T-cell (primary cell): ENCODE measurements around the gene C2CD3. TPM values are rescaled to one million over a fixed set of nuclear protein-coding genes. Genes with fewer than 3 reads are reported as not detected.

Source experiments
- ATAC-seq, 4 experiments: fragments of 200-7000 bp in 3 of 4; fragments of 150-1000 bp in 1 of 4; cut with Tn5 transposase; replicated peaks in 1 of 4; 1 replicate in 3 of 4; 2 replicates in 1 of 4; pipeline ENCODE4 v1.10.0; 2021; ENCODE audit warnings: moderate library complexity in 3 of 4, mild to moderate bottlenecking in 2 of 4, moderate number of reproducible peaks in 1 of 4
- CTCF ChIA-PET, 2 donors: fragments of 300-600 bp; sonication (Branson Sonifier 250); formaldehyde crosslinking; loops; one replicate each; lab custom pipeline; 2022; ENCODE audit warnings: antibody characterized with exemption in 2 of 2; lab: Charles Lee
- POLR2A ChIA-PET, 2 donors: fragments of 300-600 bp; sonication (Branson Sonifier 250); formaldehyde crosslinking; loops; one replicate each; lab custom pipeline; 2022; ENCODE audit warnings: antibody characterized with exemption in 2 of 2; lab: Charles Lee
- DNase-seq, 35 experiments: peaks; one replicate each; pipeline versions ENCODE4 v3.0.0 to v3.0.0-alpha.2; 2013 to 2023
- H3K27ac ChIP-seq: one replicate; pipeline ENCODE4 v1.5.1; 2013; ENCODE audit warnings: low read length
- H3K27me3 ChIP-seq, 2 experiments: replicated peaks in 1 of 2; 1 replicate in 1 of 2; 2 replicates in 1 of 2; pipeline versions ENCODE4 v1.6.1 to v1.7.0; 2013; ENCODE audit warnings: low read length in 1 of 2, mixed read lengths in 1 of 2; ENCODE audit not compliant: control insufficient read depth in 2 of 2, insufficient read depth in 2 of 2; ENCODE audit errors: extremely low read depth in 1 of 2
- H3K36me3 ChIP-seq, 2 donors: 1 replicate in 1 of 2; 2 replicates in 1 of 2; pipeline versions ENCODE4 v1.6.1 to v1.7.0; 2013; ENCODE audit warnings: low read length in 1 of 2; ENCODE audit not compliant: control insufficient read depth in 2 of 2, insufficient read depth in 1 of 2; ENCODE audit errors: extremely low read depth in 1 of 2
- H3K4me1 ChIP-seq, 2 experiments: 1 replicate in 1 of 2; 2 replicates in 1 of 2; pipeline versions ENCODE4 v1.6.1 to v1.7.0; 2013; ENCODE audit warnings: low read length in 2 of 2, mixed read lengths in 1 of 2; ENCODE audit not compliant: insufficient read depth in 2 of 2, control insufficient read depth in 1 of 2; ENCODE audit errors: extremely low read depth in 1 of 2
- H3K4me3 ChIP-seq, 2 donors: 1 replicate in 1 of 2; 2 replicates in 1 of 2; pipeline versions ENCODE4 v1.5.1 to v1.7.0; 2013; ENCODE audit warnings: mild to moderate bottlenecking in 2 of 2, low read length in 1 of 2, moderate library complexity in 1 of 2; ENCODE audit not compliant: control insufficient read depth in 1 of 2; ENCODE audit errors: extremely low read depth in 1 of 2
- H3K9me3 ChIP-seq: 2 replicates; pipeline ENCODE4 v1.7.0; 2013
- H3K27ac Mint-ChIP-seq, 2 donors: one replicate each; pipeline ENCODE4 v1.8.0; 2020 to 2021; ENCODE audit warnings: mild to moderate bottlenecking in 2 of 2, mixed read lengths in 2 of 2
- H3K27me3 Mint-ChIP-seq, 2 donors: one replicate each; pipeline ENCODE4 v1.8.0; 2021 to 2022; ENCODE audit warnings: mixed read lengths in 2 of 2
- H3K36me3 Mint-ChIP-seq: one replicate; pipeline ENCODE4 v1.8.0; 2021; ENCODE audit warnings: mixed read lengths
- H3K4me1 Mint-ChIP-seq, 3 donors: one replicate each; pipeline ENCODE4 v1.8.0; 2020 to 2022; ENCODE audit warnings: mixed read lengths in 3 of 3, mild to moderate bottlenecking in 1 of 3
- H3K4me3 Mint-ChIP-seq, 3 donors: one replicate each; pipeline ENCODE4 v1.8.0; 2020 to 2022; ENCODE audit warnings: mild to moderate bottlenecking in 3 of 3, mixed read lengths in 3 of 3, moderate library complexity in 3 of 3
- H3K9me3 Mint-ChIP-seq, 3 donors: one replicate each; pipeline ENCODE4 v1.8.0; 2020 to 2022; ENCODE audit warnings: mixed read lengths in 3 of 3
- WGBS: methylation state at CpG from one replicate; pipeline ENCODE4 v1.1.5; 2013; ENCODE audit warnings: missing lambda C conversion rate; ENCODE audit not compliant: insufficient coverage; 5-methylcytosine and 5-hydroxymethylcytosine counted together
- total RNA-seq, 35 experiments: library from RNA in 6 of 35; stranded (reverse) in 6 of 35; fragments of 120-200 nt in 1 of 35; gene quantifications; one replicate each; pipeline versions ENCODE4 v1.2.1 to v1.2.4 and lab custom pipeline; 2013 to 2026

The C2CD3 gene
- total RNA-seq, 5 donors from 2014 or later (not counting 1 experiment from before 2014, with no cell fraction given): 37.0 to 47.7 (median 41.0) TPM

GRCh38 chr11:74004759-74005615 lies 165.8 kb downstream of the C2CD3 start:
- CTCF ChIA-PET: interaction anchor here in 1 of 2 donors (0.5 to 2.4 kb wide), 9 partner anchors 10 to 385 kb away, joined by 3 to 17 read pairs (median 5); partner anchors contain the start of gene UCP2
- Mint-ChIP-seq H3K27ac (peak overlapping the region; percentile 91 to 95), H3K36me3 (peaks cover 32% of the 10 kb centered on the region), H3K27me3 (no peaks in the 10 kb centered on the region), H3K4me3 (peak overlapping the region; percentile 50 to 82 (median 74)), H3K4me1 (peaks cover 65 to 87% (median 85%) of the 10 kb centered on the region in 3 donors), H3K9me3 (no peaks in the 10 kb centered on the region)
- H3K36me3 ChIP-seq: peaks cover 0 to 22% of the 10 kb centered on the region in 2 donors
- ATAC-seq (peak; percentile 99 to 100 (median 100)), DNase-seq (peak; percentile 70 to 94 (median 88))
- H3K4me3 ChIP-seq: peak overlapping the region; percentile 26 to 35
- no peaks in the 10 kb centered on the region for H3K27me3 ChIP-seq
- peaks cover 52 to 87% of the 10 kb centered on the region in 2 experiments for H3K4me1 ChIP-seq
- no peaks in the 10 kb centered on the region for H3K9me3 ChIP-seq
- POLR2A ChIA-PET: interaction anchor here (0.8 to 3.4 kb wide), 11 partner anchors 9 to 166 kb away, joined by 3 to 42 read pairs (median 5); partner anchors contain the start of genes C2CD3 (in 1 of the 2) and UCP2 (in 1 of the 2)
- WGBS: 6% methylated on average over 10 of the region's 11 CpGs
- peak overlapping the region; percentile 91 for H3K27ac ChIP-seq

GRCh38 chr11:74004046-74004695 lies 166.6 kb downstream of the C2CD3 start:
- POLR2A ChIA-PET: interaction anchor here (0.9 to 3.4 kb wide), 5 partner anchors 9 to 166 kb away, joined by 4 to 42 read pairs (median 11); partner anchors contain the start of gene C2CD3 (in 1 of the 2)
- H3K9me3 ChIP-seq: no peaks in the 10 kb centered on the region
- DNase-seq (no peak), ATAC-seq (no peak)
- H3K4me1 ChIP-seq: peaks cover 46 to 87% of the 10 kb centered on the region in 2 experiments
- Mint-ChIP-seq H3K36me3 (peaks cover 32% of the 10 kb centered on the region), H3K27ac (peak overlapping the region; percentile 91 to 95), H3K4me3 (peak overlapping the region in 1 of 3 donors; percentile 82), H3K4me1 (peaks cover 65 to 88% (median 84%) of the 10 kb centered on the region in 3 donors), H3K27me3 (no peaks in the 10 kb centered on the region), H3K9me3 (no peaks in the 10 kb centered on the region)
- H3K4me3 ChIP-seq: no peak overlapping the region
- WGBS: 93% methylated on average over 3 of the region's 6 CpGs
- no peaks in the 10 kb centered on the region for H3K27me3 ChIP-seq
- peak overlapping the region; percentile 91 for H3K27ac ChIP-seq
- CTCF ChIA-PET: interaction anchor here in 1 of 2 donors (1.3 to 2.4 kb wide), 4 partner anchors 9 to 24 kb away, joined by 4 to 17 read pairs (median 10); partner anchors contain the start of gene UCP2
- peaks cover 0 to 22% of the 10 kb centered on the region in 2 donors for H3K36me3 ChIP-seq

GRCh38 chr11:74002832-74003231 lies 168.0 kb downstream of the C2CD3 start:
- Histone ChIP-seq H3K4me1 (peaks cover 39 to 79% of the 10 kb centered on the region in 2 experiments), H3K9me3 (no peaks in the 10 kb centered on the region), H3K27me3 (no peaks in the 10 kb centered on the region), H3K36me3 (peaks cover 0 to 22% of the 10 kb centered on the region in 2 donors), H3K4me3 (no peak overlapping the region), H3K27ac (no peak overlapping the region)
- 100% methylated on average over 1 of the region's 4 CpGs for WGBS
- H3K9me3 Mint-ChIP-seq: no peaks in the 10 kb centered on the region
- no peaks in the 10 kb centered on the region for H3K27me3 Mint-ChIP-seq
- peaks cover 60 to 82% (median 75%) of the 10 kb centered on the region in 3 donors for H3K4me1 Mint-ChIP-seq
- H3K27ac Mint-ChIP-seq: peak overlapping the region in 1 of 2 donors; percentile 3
- ATAC-seq (no peak), DNase-seq (no peak)
- peaks cover 32% of the 10 kb centered on the region for H3K36me3 Mint-ChIP-seq
- ChIA-PET POLR2A (interaction anchor here (0.6 to 3.4 kb wide), 4 partner anchors 9 to 32 kb away, joined by 3 to 26 read pairs (median 6); no protein-coding TSS in a partner anchor), CTCF (no interaction called here)
- H3K4me3 Mint-ChIP-seq: peak overlapping the region in 1 of 3 donors; percentile 82

- peaks cover 45 to 77% of the 10 kb centered on the region in 2 experiments for H3K4me1 ChIP-seq
- Mint-ChIP-seq H3K9me3 (no peaks in the 10 kb centered on the region), H3K27ac (peak overlapping the region in 1 of 2 donors; percentile 76), H3K36me3 (peaks cover 32% of the 10 kb centered on the region), H3K4me3 (no peak overlapping the region), H3K27me3 (no peaks in the 10 kb centered on the region), H3K4me1 (peaks cover 61 to 83% (median 75%) of the 10 kb centered on the region in 3 donors)
- peak overlapping the region; percentile 19 for H3K27ac ChIP-seq
- no peak for DNase-seq
- peaks cover 0 to 22% of the 10 kb centered on the region in 2 donors for H3K36me3 ChIP-seq
- WGBS: 73% methylated on average over 6 of the region's 7 CpGs
- no peak overlapping the region for H3K4me3 ChIP-seq
- no peak for ATAC-seq
- POLR2A ChIA-PET: interaction anchor here in 1 of 2 donors (0.6 to 2.2 kb wide), 5 partner anchors 18 to 781 kb away, joined by 3 to 7 read pairs (median 4); no protein-coding TSS in a partner anchor
- no peaks in the 10 kb centered on the region for H3K9me3 ChIP-seq
- CTCF ChIA-PET: interaction anchor here in 1 of 2 donors (0.5 kb wide), 1 partner anchor 35 kb away, joined by 4 read pairs; no protein-coding TSS in a partner anchor
- no peaks in the 10 kb centered on the region for H3K27me3 ChIP-seq
Measured at GRCh38 chr11:74001822-74002286, 168.9 kb downstream of the C2CD3 start.

GRCh38 chr11:74000307-74001133 lies 170.3 kb downstream of the C2CD3 start:
- no peak for DNase-seq
- Histone ChIP-seq H3K27me3 (no peaks in the 10 kb centered on the region), H3K9me3 (no peaks in the 10 kb centered on the region), H3K4me3 (no peak overlapping the region), H3K4me1 (peaks cover 42 to 71% of the 10 kb centered on the region in 2 experiments), H3K36me3 (peaks cover 0 to 22% of the 10 kb centered on the region in 2 donors), H3K27ac (no peak overlapping the region)
- POLR2A ChIA-PET: interaction anchor here in 1 of 2 donors (0.5 to 0.9 kb wide), 3 partner anchors 17 to 392 kb away, joined by 4 to 6 read pairs (median 4); no protein-coding TSS in a partner anchor
- Mint-ChIP-seq H3K27ac (no peak overlapping the region), H3K36me3 (peaks cover 30% of the 10 kb centered on the region), H3K27me3 (no peaks in the 10 kb centered on the region), H3K4me3 (no peak overlapping the region), H3K4me1 (peaks cover 59 to 82% (median 75%) of the 10 kb centered on the region in 3 donors), H3K9me3 (no peaks in the 10 kb centered on the region)
- no peak for ATAC-seq
- CTCF ChIA-PET: no interaction called here
- 96% methylated on average over 4 of the region's 14 CpGs for WGBS
